Head of caudate nucleus (tissue), 42 donors: Measurements from ENCODE around the gene MAFF.
"Not testable (repeated sequence)": the region's sequence is repeated elsewhere in the genome, so short reads cannot be mapped to it uniquely, and the experiment has no call there.

ENCODE experiments used
- DNase-seq, 42 donors: peaks; one replicate each; pipeline versions ENCODE4 v3.0.0 to v3.0.0-alpha.2; 2020 to 2021; ENCODE audit warnings: mixed read lengths in 7 of 42
- intact Hi-C: fragments of 100-400 bp; cut with DNase I; formaldehyde crosslinking; loops from one replicate; pipeline ENCODE4 v1.15.0; 2022

Gene MAFF

GRCh38 chr22:38175206-38176118 is 26.3 kb upstream of the MAFF start:
- DNase-seq = no peak
- intact Hi-C loops = no loop called here

- intact Hi-C loops = no loop called here
- peak in 14 of 42 donors; percentile 19 to 59 (median 33) for DNase-seq
Measured at GRCh38 chr22:38176170-38176741, 25.5 kb upstream of the MAFF start.

- intact Hi-C loops = no loop called here
- no peak for DNase-seq
Measured at GRCh38 chr22:38177044-38177443, 24.8 kb upstream of the MAFF start.

- DNase-seq, intact Hi-C loops: not testable (repeated sequence)
Measured at GRCh38 chr22:38177571-38177925, 24.2 kb upstream of the MAFF start.

- peak in 33 of 42 donors; percentile 10 to 80 (median 51) for DNase-seq
- intact Hi-C loops = no loop called here
Measured at GRCh38 chr22:38177926-38178604, 23.7 kb upstream of the MAFF start.

GRCh38 chr22:38178605-38178937 is 23.2 kb upstream of the MAFF start:
- intact Hi-C loops, DNase-seq: not testable (repeated sequence)

- peak in 41 of 42 donors; percentile 40 to 88 (median 64) for DNase-seq
- intact Hi-C loops = no loop called here
Measured at GRCh38 chr22:38180841-38181452, 20.8 kb upstream of the MAFF start.

- DNase-seq = peak; percentile 95 to 99 (median 98)
- intact Hi-C loops = no loop called here
Measured at GRCh38 chr22:38181453-38182200, 20.2 kb upstream of the MAFF start, which contains the start of gene PLA2G6. TSS of gene PLA2G6 (minus strand) at chr22:38181830. CDS start at chr22:38169426, 12,404 bp downstream.

GRCh38 chr22:38184788-38185187 is 17.0 kb upstream of the MAFF start:
- no peak for DNase-seq
- intact Hi-C loops = no loop called here

GRCh38 chr22:38186429-38186828 is 15.4 kb upstream of the MAFF start:
- intact Hi-C loops = no loop called here
- no peak for DNase-seq

GRCh38 chr22:38187413-38188212 is 14.2 kb upstream of the MAFF start:
- DNase-seq = no peak
- intact Hi-C loops = no loop called here

- intact Hi-C loops = no loop called here
- no peak for DNase-seq
Measured at GRCh38 chr22:38189104-38189503, 12.7 kb upstream of the MAFF start.

- no peak for DNase-seq
- intact Hi-C loops = no loop called here
Measured at GRCh38 chr22:38190581-38190980, 11.2 kb upstream of the MAFF start.

- no peak for DNase-seq
- intact Hi-C loops = no loop called here
Measured at GRCh38 chr22:38191055-38191454, 10.7 kb upstream of the MAFF start.

GRCh38 chr22:38191731-38192474 is 9.9 kb upstream of the MAFF start:
- DNase-seq = no peak
- intact Hi-C loops = no loop called here

GRCh38 chr22:38192475-38192863 is 9.3 kb upstream of the MAFF start:
- intact Hi-C loops = no loop called here
- DNase-seq = peak in 2 of 42 donors; percentile 34 to 57

GRCh38 chr22:38193580-38193979 is 8.2 kb upstream of the MAFF start:
- intact Hi-C loops = no loop called here
- DNase-seq = no peak
